ENCODE measurements around the gene CCDC32.

- no peak for TF ChIP-seq EP300 (IDR thresholded peaks at IDR 0.05)
- no peak for TF ChIP-seq CTCF (IDR thresholded peaks at IDR 0.05)
These were observed 29.6 kb upstream of the CCDC32 start for GRCh38 chr15:40594429-40594836.

Measured in sigmoid colon (tissue), 4 donors.